HEK293 (cell line): ENCODE results near the gene CPT1C.

Experiments used
- BCL11A ChIP-seq: fragments of 450-650 bp; formaldehyde crosslinking; IDR thresholded peaks from 2 replicates; pipeline ENCODE4 v1.5.1; 2016; ENCODE audit warnings: low read depth, missing biosample characterization, missing genetic modification characterization
- BCL11B ChIP-seq: fragments of 450-650 bp; formaldehyde crosslinking; IDR thresholded peaks from 2 replicates; pipeline ENCODE4 v1.5.1; 2016; ENCODE audit warnings: low read depth, missing biosample characterization, missing genetic modification characterization
- EGR2 ChIP-seq: fragments of 450-650 bp; formaldehyde crosslinking; IDR thresholded peaks from 2 replicates; pipeline ENCODE4 v1.5.1; 2016; ENCODE audit warnings: low read depth, missing biosample characterization, missing genetic modification characterization
- GLI2 ChIP-seq: fragments of 450-650 bp; formaldehyde crosslinking; IDR thresholded peaks from 2 replicates; pipeline ENCODE4; 2017; ENCODE audit warnings: missing biosample characterization, missing genetic modification characterization, low read depth, borderline replicate concordance
- KLF1 ChIP-seq: fragments of 450-650 bp; formaldehyde crosslinking; IDR thresholded peaks from 2 replicates; pipeline ENCODE4 v1.5.1; 2016; ENCODE audit warnings: missing biosample characterization, missing genetic modification characterization
- KLF16 ChIP-seq: fragments of 450-650 bp; formaldehyde crosslinking; IDR thresholded peaks from 2 replicates; pipeline ENCODE4 v1.5.1; 2017; ENCODE audit warnings: missing biosample characterization, missing genetic modification characterization
- KLF7 ChIP-seq: fragments of 450-650 bp; formaldehyde crosslinking; IDR thresholded peaks from 2 replicates; pipeline ENCODE4 v1.5.1; 2016; ENCODE audit warnings: missing biosample characterization, missing genetic modification characterization, borderline replicate concordance
- MYNN ChIP-seq: fragments of 450-650 bp; formaldehyde crosslinking; IDR thresholded peaks from 2 replicates; pipeline ENCODE4 v1.5.1; 2016; ENCODE audit warnings: missing biosample characterization, missing genetic modification characterization, borderline replicate concordance
- OVOL3 ChIP-seq: fragments of 450-650 bp; formaldehyde crosslinking; IDR thresholded peaks from 2 replicates; pipeline ENCODE4 v1.5.1; 2016; ENCODE audit warnings: missing biosample characterization, missing genetic modification characterization
- YY2 ChIP-seq: fragments of 450-650 bp; formaldehyde crosslinking; IDR thresholded peaks from 2 replicates; pipeline ENCODE4 v1.5.1; 2016; ENCODE audit warnings: missing biosample characterization, missing genetic modification characterization
- ZFP37 ChIP-seq: fragments of 450-650 bp; formaldehyde crosslinking; IDR thresholded peaks from 2 replicates; pipeline ENCODE4 v1.5.1; 2016; ENCODE audit warnings: missing biosample characterization, missing genetic modification characterization
- ZNF10 ChIP-seq: fragments of 450-650 bp; formaldehyde crosslinking; IDR thresholded peaks from 2 replicates; pipeline ENCODE4 v1.5.1; 2017; ENCODE audit warnings: missing biosample characterization, missing genetic modification characterization
- ZNF19 ChIP-seq: fragments of 450-650 bp; formaldehyde crosslinking; IDR thresholded peaks from 2 replicates; pipeline ENCODE4; 2016; ENCODE audit warnings: missing biosample characterization, missing genetic modification characterization, low read depth
- ZNF2 ChIP-seq: fragments of 450-650 bp; formaldehyde crosslinking; IDR thresholded peaks from 2 replicates; pipeline ENCODE4 v1.5.1; 2016; ENCODE audit warnings: missing biosample characterization, missing genetic modification characterization
- ZNF211 ChIP-seq: fragments of 450-650 bp; formaldehyde crosslinking; IDR thresholded peaks from 2 replicates; pipeline ENCODE4 v1.5.1; 2016; ENCODE audit warnings: low read depth, missing biosample characterization, missing genetic modification characterization
- ZNF24 ChIP-seq: fragments of 450-650 bp; formaldehyde crosslinking; IDR thresholded peaks from 2 replicates; pipeline ENCODE4 v1.5.1; 2016; ENCODE audit warnings: missing biosample characterization, missing genetic modification characterization
- ZNF274 ChIP-seq, 2 experiments: fragments of 200-500 bp in 1 of 2; fragments of 450-650 bp in 1 of 2; sonication (Bioruptor generic) in 1 of 2; formaldehyde crosslinking in 1 of 2; IDR thresholded peaks; 2 replicates each; pipeline versions ENCODE4 v1.5.1 to v1.6.1; 2014 to 2016; ENCODE audit warnings: borderline replicate concordance in 1 of 2, inconsistent platforms in 1 of 2, low read length in 1 of 2, missing biosample characterization in 1 of 2, missing genetic modification characterization in 1 of 2
- ZNF341 ChIP-seq: fragments of 450-650 bp; formaldehyde crosslinking; IDR thresholded peaks from 2 replicates; pipeline ENCODE4; 2016; ENCODE audit warnings: low read depth, missing biosample characterization, missing genetic modification characterization
- ZNF350 ChIP-seq: fragments of 450-650 bp; formaldehyde crosslinking; IDR thresholded peaks from 2 replicates; pipeline ENCODE4 v1.5.0; 2017; ENCODE audit warnings: missing biosample characterization, mild to moderate bottlenecking, missing genetic modification characterization
- ZNF426 ChIP-seq: fragments of 450-650 bp; formaldehyde crosslinking; IDR thresholded peaks from 2 replicates; pipeline ENCODE4 v1.5.1; 2017; ENCODE audit warnings: missing biosample characterization, missing genetic modification characterization, mild to moderate bottlenecking, inconsistent platforms, moderate library complexity
- ZNF585B ChIP-seq: fragments of 450-650 bp; formaldehyde crosslinking; IDR thresholded peaks from 2 replicates; pipeline ENCODE4 v1.5.1; 2016; ENCODE audit warnings: missing biosample characterization, missing genetic modification characterization
- ZNF623 ChIP-seq: fragments of 450-650 bp; formaldehyde crosslinking; IDR thresholded peaks from 2 replicates; pipeline ENCODE4 v1.5.1; 2016; ENCODE audit warnings: missing biosample characterization, missing genetic modification characterization
- ZNF660 ChIP-seq: fragments of 450-650 bp; IDR thresholded peaks from 2 replicates; pipeline ENCODE4 v1.5.1; 2018; ENCODE audit warnings: missing biosample characterization, mild to moderate bottlenecking, missing genetic modification characterization
- ZNF830 ChIP-seq: fragments of 450-650 bp; IDR thresholded peaks from 2 replicates; pipeline ENCODE4 v1.5.0; 2018; ENCODE audit warnings: missing biosample characterization, missing genetic modification characterization, low read depth, mild to moderate bottlenecking, moderate library complexity
- TF ChIP-seq, protein P1 (sequence below): fragments of 450-650 bp; formaldehyde crosslinking; conservative IDR thresholded peaks from 2 replicates; pipeline ENCODE4 v1.5.1; 2016; ENCODE audit warnings: low read depth, missing biosample characterization, missing genetic modification characterization
- TF ChIP-seq, protein P2 (sequence below): fragments of 450-650 bp; IDR thresholded peaks from 2 replicates; pipeline ENCODE4 v1.5.1; 2018; ENCODE audit warnings: missing biosample characterization, missing genetic modification characterization
- TF ChIP-seq, protein P3 (sequence below): fragments of 450-650 bp; formaldehyde crosslinking; IDR thresholded peaks from 2 replicates; pipeline ENCODE4 v1.5.1; 2016; ENCODE audit warnings: missing biosample characterization, missing genetic modification characterization, borderline replicate concordance
- TF ChIP-seq, protein P4 (sequence below): fragments of 450-650 bp; formaldehyde crosslinking; IDR thresholded peaks from 2 replicates; pipeline ENCODE4 v1.5.1; 2016; ENCODE audit warnings: missing biosample characterization, missing genetic modification characterization
- TF ChIP-seq, protein P5 (sequence below): fragments of 450-650 bp; formaldehyde crosslinking; IDR thresholded peaks from 2 replicates; pipeline ENCODE4; 2016; ENCODE audit warnings: missing biosample characterization, missing genetic modification characterization

The CPT1C gene

DNA sequence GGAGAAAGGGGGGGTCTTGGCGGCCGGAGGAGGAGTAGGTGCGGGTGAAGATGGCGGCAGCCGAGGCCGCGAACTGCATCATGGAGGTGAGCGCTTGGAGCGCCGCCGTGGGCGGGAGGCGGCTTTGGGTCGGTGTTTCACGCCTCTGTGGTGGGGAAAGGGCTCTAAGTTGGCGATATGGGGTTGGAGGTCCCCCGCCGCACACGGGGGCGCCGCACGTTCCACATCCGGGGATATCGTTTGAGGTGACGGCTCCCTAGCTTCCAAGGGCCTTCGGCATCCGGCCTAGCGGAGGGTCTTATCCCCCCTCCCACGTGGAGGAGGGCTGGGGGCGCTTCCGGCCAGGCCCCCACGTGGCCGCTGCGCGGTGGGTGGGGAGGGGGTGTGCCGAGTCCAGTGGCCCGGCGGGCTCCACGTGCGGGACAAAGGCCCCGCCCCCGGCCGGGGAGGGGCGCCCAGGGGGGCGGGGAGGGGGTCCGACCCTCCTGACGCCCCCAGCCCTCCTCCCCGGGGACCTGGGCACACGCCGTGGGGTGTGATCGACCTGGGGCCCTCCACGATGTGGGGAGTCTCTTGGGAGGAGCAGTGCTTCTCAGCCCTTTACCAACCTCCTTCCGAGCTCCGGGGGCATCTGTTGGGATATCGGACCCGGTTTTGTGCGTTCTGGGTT is 13.6 kb upstream of the CPT1C start, which contains the start of gene PRMT1 (continued):
- TF ChIP-seq ZNF623 (tag by site-specific recombination) (no peak), ZNF274 (IDR thresholded peaks at IDR 0.05; ENCODE audit: low read length) (no peak), ZNF274 (tag by site-specific recombination; IDR thresholded peaks at IDR 0.05; ENCODE audit: borderline replicate concordance) (no peak), KLF16 (peak; percentile 99), ZNF10 (tag by site-specific recombination) (no peak), ZFP37 (tag by site-specific recombination) (peak; percentile 29; the same call in 1 of the 2 replicates), EGR2 (tag by site-specific recombination) (peak; percentile 92), ZNF660 (no peak), GLI2 (tag by site-specific recombination) (no peak), ZNF341 (tag by site-specific recombination) (0 out of 2 replicates have a peak, but pooled peaks have one; percentile 11), ZNF19 (tag by site-specific recombination) (no peak), MYNN (no peak), ZNF24 (tag by site-specific recombination) (no peak), ZNF211 (tag by site-specific recombination) (no peak), ZNF2 (peak; percentile 61; the same call in 1 of the 2 replicates), ZNF585B (tag by site-specific recombination) (no peak), KLF1 (tag by site-specific recombination) (peak; percentile 61), YY2 (tag by site-specific recombination) (peak; percentile 97), ZNF426 (tag by site-specific recombination) (no peak), OVOL3 (no peak), KLF7 (tag by site-specific recombination) (no peak; the same call in 1 of the 2 replicates), ZNF350 (no peak), BCL11A (tag by site-specific recombination) (peak; percentile 63; the same call in 1 of the 2 replicates), BCL11B (tag by site-specific recombination) (peak; percentile 99), ZNF830 (tag by site-specific recombination) (no peak)
- TF ChIP-seq, protein P1, sequence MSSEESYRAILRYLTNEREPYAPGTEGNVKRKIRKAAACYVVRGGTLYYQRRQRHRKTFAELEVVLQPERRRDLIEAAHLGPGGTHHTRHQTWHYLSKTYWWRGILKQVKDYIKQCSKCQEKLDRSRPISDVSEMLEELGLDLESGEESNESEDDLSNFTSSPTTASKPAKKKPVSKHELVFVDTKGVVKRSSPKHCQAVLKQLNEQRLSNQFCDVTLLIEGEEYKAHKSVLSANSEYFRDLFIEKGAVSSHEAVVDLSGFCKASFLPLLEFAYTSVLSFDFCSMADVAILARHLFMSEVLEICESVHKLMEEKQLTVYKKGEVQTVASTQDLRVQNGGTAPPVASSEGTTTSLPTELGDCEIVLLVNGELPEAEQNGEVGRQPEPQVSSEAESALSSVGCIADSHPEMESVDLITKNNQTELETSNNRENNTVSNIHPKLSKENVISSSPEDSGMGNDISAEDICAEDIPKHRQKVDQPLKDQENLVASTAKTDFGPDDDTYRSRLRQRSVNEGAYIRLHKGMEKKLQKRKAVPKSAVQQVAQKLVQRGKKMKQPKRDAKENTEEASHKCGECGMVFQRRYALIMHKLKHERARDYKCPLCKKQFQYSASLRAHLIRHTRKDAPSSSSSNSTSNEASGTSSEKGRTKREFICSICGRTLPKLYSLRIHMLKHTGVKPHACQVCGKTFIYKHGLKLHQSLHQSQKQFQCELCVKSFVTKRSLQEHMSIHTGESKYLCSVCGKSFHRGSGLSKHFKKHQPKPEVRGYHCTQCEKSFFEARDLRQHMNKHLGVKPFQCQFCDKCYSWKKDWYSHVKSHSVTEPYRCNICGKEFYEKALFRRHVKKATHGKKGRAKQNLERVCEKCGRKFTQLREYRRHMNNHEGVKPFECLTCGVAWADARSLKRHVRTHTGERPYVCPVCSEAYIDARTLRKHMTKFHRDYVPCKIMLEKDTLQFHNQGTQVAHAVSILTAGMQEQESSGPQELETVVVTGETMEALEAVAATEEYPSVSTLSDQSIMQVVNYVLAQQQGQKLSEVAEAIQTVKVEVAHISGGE (tag by site-specific recombination), result peak; percentile 62; the same call in 1 of the 2 replicates
- TF ChIP-seq, protein P2, sequence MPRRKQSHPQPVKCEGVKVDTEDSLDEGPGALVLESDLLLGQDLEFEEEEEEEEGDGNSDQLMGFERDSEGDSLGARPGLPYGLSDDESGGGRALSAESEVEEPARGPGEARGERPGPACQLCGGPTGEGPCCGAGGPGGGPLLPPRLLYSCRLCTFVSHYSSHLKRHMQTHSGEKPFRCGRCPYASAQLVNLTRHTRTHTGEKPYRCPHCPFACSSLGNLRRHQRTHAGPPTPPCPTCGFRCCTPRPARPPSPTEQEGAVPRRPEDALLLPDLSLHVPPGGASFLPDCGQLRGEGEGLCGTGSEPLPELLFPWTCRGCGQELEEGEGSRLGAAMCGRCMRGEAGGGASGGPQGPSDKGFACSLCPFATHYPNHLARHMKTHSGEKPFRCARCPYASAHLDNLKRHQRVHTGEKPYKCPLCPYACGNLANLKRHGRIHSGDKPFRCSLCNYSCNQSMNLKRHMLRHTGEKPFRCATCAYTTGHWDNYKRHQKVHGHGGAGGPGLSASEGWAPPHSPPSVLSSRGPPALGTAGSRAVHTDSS (tag by site-specific recombination), result no peak
- TF ChIP-seq, protein P3, sequence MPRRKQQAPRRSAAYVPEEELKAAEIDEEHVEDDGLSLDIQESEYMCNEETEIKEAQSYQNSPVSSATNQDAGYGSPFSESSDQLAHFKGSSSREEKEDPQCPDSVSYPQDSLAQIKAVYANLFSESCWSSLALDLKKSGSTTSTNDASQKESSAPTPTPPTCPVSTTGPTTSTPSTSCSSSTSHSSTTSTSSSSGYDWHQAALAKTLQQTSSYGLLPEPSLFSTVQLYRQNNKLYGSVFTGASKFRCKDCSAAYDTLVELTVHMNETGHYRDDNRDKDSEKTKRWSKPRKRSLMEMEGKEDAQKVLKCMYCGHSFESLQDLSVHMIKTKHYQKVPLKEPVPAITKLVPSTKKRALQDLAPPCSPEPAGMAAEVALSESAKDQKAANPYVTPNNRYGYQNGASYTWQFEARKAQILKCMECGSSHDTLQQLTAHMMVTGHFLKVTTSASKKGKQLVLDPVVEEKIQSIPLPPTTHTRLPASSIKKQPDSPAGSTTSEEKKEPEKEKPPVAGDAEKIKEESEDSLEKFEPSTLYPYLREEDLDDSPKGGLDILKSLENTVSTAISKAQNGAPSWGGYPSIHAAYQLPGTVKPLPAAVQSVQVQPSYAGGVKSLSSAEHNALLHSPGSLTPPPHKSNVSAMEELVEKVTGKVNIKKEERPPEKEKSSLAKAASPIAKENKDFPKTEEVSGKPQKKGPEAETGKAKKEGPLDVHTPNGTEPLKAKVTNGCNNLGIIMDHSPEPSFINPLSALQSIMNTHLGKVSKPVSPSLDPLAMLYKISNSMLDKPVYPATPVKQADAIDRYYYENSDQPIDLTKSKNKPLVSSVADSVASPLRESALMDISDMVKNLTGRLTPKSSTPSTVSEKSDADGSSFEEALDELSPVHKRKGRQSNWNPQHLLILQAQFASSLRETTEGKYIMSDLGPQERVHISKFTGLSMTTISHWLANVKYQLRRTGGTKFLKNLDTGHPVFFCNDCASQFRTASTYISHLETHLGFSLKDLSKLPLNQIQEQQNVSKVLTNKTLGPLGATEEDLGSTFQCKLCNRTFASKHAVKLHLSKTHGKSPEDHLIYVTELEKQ (tag by site-specific recombination), result peak; percentile 56; the same call in 1 of the 2 replicates
- TF ChIP-seq, protein P4, sequence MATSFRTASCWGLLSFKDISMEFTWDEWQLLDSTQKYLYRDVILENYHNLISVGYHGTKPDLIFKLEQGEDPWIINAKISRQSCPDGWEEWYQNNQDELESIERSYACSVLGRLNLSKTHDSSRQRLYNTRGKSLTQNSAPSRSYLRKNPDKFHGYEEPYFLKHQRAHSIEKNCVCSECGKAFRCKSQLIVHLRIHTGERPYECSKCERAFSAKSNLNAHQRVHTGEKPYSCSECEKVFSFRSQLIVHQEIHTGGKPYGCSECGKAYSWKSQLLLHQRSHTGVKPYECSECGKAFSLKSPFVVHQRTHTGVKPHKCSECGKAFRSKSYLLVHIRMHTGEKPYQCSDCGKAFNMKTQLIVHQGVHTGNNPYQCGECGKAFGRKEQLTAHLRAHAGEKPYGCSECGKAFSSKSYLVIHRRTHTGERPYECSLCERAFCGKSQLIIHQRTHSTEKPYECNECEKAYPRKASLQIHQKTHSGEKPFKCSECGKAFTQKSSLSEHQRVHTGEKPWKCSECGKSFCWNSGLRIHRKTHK (tag by site-specific recombination), result no peak
- TF ChIP-seq, protein P5, sequence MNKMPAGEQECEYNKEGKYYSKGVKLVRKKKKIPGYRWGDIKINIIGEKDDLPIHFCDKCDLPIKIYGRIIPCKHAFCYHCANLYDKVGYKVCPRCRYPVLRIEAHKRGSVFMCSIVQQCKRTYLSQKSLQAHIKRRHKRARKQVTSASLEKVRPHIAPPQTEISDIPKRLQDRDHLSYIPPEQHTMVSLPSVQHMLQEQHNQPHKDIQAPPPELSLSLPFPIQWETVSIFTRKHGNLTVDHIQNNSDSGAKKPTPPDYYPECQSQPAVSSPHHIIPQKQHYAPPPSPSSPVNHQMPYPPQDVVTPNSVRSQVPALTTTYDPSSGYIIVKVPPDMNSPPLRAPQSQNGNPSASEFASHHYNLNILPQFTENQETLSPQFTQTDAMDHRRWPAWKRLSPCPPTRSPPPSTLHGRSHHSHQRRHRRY (tag by site-specific recombination), result no peak
